A549 treated with CpdA at 1 μM for 4 hours (cell line): Measurements from ENCODE around the gene TBC1D4. TPM values are rescaled to one million over a fixed set of nuclear protein-coding genes. Genes with fewer than 3 reads are reported as not detected.

Source experiments
- total RNA-seq: library from RNA; stranded (reverse); fragments of 200-300 nt; extraction: Qiagen RNA extraction; gene quantifications from 5 replicates; pipeline ENCODE4 v1.2.3, GENCODE V29; 2022; ENCODE audit warnings: low read depth

The TBC1D4 gene
- 13.6 to 17.6 TPM (median 17.3 TPM) in 5 replicates for total RNA-seq

DNA sequence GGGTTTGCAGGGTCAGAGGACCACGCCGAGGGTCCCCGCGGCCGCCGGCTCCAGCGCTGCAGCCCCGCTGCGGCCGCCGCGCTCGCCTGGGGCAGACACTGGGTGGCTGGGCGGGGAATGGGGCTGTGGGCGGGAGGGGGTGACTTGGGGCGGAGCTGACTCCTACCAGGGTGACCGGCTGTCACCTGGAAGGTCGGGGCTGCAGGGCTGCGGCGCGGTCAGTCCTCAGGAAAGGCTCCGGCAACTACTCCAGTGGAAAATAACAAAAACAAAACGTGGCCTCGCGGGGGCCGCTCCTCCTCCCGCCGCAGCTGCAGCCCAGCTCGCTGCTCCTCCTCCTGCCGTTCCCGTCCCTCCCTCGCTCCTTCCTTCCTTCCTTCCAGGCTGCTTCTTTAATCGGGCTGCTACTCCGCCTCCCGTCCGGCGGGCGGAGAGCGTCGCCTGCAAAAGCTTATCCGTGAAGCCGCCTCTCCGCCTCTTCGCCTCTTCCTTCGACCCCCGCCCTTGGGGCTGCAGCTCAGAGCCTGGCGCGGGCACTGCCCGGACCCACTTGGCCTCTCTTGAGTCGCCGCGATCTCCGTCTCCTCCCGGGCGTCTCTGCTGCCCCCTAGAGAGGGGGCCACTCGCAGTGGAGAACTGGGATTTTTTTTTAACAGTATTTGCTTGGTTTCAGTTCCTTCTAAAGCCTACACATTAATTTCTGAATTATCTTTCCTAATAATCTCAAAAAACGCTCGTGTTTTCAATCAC, at the start of gene TBC1D4:
TBC1D4 (minus strand) TSS at position 100 of the 750 bp plus-strand sequence. CDS start 402 bp downstream, outside the sequence.

Other genes starting within 250 kb of the TBC1D4 start
- gene COMMD6, start 55.7 kb upstream of the TBC1D4 start, total RNA-seq, result 116 to 156 TPM (median 142 TPM) in 5 replicates
- gene UCHL3, start 67.6 kb upstream of the TBC1D4 start, total RNA-seq, result 49.0 to 53.6 TPM (median 50.1 TPM) in 5 replicates
- gene LMO7, start 154.2 kb upstream of the TBC1D4 start, total RNA-seq, result 33.5 to 51.4 TPM (median 44.3 TPM) in 5 replicates